ENCODE data around the gene PKMYT1. TPM values are rescaled to one million over a fixed set of nuclear protein-coding genes. Genes with fewer than 3 reads are reported as not detected.

The PKMYT1 gene
- total RNA-seq, 2 experiments from 2014 or later, result 0.47 to 0.60 TPM

GRCh38 chr16:2971134-2971984, 8.9 kb downstream of the PKMYT1 start:
- no peak overlapping the region for H3K4me3 ChIP-seq (ENCODE audit: low read length)
- H3K9me3 ChIP-seq (ENCODE audit: control insufficient read depth in 1 of 2, insufficient read depth in 1 of 2, low read length in 2 of 2), result peaks cover 0 to 15% of the 10 kb centered on the region in 2 experiments
- DNase-seq (no peak), ATAC-seq (ENCODE audit: poor library complexity) (no peak)
- H3K27ac ChIP-seq (ENCODE audit: low read depth in 1 of 2, low read length in 2 of 2), result no peak overlapping the region
- Mint-ChIP-seq H3K27ac (no peak overlapping the region), H3K4me3 (peak overlapping the region; percentile 67), H3K27me3 (peaks cover 22% of the 10 kb centered on the region), H3K36me3 (ENCODE audit: low read depth) (no peaks in the 10 kb centered on the region), H3K4me1 (ENCODE audit: low read depth) (peaks cover 19% of the 10 kb centered on the region), H3K9me3 (no peaks in the 10 kb centered on the region)
- H3K27me3 ChIP-seq (ENCODE audit: control insufficient read depth in 1 of 2, insufficient read depth in 2 of 2, low read length in 2 of 2), result peaks cover 15 to 25% of the 10 kb centered on the region in 2 experiments
- H3K4me1 ChIP-seq (ENCODE audit: insufficient read depth, low read length), result peaks cover 39% of the 10 kb centered on the region
- TF ChIP-seq, protein P1, sequence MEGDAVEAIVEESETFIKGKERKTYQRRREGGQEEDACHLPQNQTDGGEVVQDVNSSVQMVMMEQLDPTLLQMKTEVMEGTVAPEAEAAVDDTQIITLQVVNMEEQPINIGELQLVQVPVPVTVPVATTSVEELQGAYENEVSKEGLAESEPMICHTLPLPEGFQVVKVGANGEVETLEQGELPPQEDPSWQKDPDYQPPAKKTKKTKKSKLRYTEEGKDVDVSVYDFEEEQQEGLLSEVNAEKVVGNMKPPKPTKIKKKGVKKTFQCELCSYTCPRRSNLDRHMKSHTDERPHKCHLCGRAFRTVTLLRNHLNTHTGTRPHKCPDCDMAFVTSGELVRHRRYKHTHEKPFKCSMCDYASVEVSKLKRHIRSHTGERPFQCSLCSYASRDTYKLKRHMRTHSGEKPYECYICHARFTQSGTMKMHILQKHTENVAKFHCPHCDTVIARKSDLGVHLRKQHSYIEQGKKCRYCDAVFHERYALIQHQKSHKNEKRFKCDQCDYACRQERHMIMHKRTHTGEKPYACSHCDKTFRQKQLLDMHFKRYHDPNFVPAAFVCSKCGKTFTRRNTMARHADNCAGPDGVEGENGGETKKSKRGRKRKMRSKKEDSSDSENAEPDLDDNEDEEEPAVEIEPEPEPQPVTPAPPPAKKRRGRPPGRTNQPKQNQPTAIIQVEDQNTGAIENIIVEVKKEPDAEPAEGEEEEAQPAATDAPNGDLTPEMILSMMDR (IDR thresholded peaks at IDR 0.05), result no peak
- ChIA-PET POLR2A (interaction anchor here (5.0 kb wide), 1 partner anchor 9 kb away, joined by 22 read pairs; the partner anchor contains the start of gene PKMYT1), CTCF (no interaction called here)
- intact Hi-C loops (cut with DNase I, micrococcal nuclease), result no loop called here
- H3K36me3 ChIP-seq (ENCODE audit: insufficient read depth, low read length), result no peaks in the 10 kb centered on the region

- POLR2A ChIA-PET, result interaction anchor here (5.0 kb wide), 1 partner anchor 10 kb away, joined by 22 read pairs; the partner anchor contains the start of gene PKMYT1
Measured at GRCh38 chr16:2970563-2970962, 9.7 kb downstream of the PKMYT1 start.

More at GRCh38 chr16:2970563-2970962, 9.7 kb downstream of the PKMYT1 start:
- no peaks in the 10 kb centered on the region for H3K9me3 Mint-ChIP-seq
- H3K4me1 Mint-ChIP-seq (ENCODE audit: low read depth), result peaks cover 19% of the 10 kb centered on the region
- Histone ChIP-seq H3K4me1 (ENCODE audit: insufficient read depth, low read length) (peaks cover 47% of the 10 kb centered on the region), H3K27me3 (ENCODE audit: control insufficient read depth in 1 of 2, insufficient read depth in 2 of 2, low read length in 2 of 2) (peaks cover 23 to 33% of the 10 kb centered on the region in 2 experiments), H3K27ac (ENCODE audit: low read depth in 1 of 2, low read length in 2 of 2) (no peak overlapping the region), H3K4me3 (ENCODE audit: low read length) (peak overlapping the region; percentile 56), H3K36me3 (ENCODE audit: insufficient read depth, low read length) (no peaks in the 10 kb centered on the region), H3K9me3 (ENCODE audit: control insufficient read depth in 1 of 2, insufficient read depth in 1 of 2, low read length in 2 of 2) (peaks cover 0 to 22% of the 10 kb centered on the region in 2 experiments)
- no peak for ATAC-seq (ENCODE audit: poor library complexity)
- no peak overlapping the region for H3K27ac Mint-ChIP-seq
- TF ChIP-seq, protein P1 (IDR thresholded peaks at IDR 0.05), result no peak
- intact Hi-C loops (cut with DNase I, micrococcal nuclease), result no loop called here
- H3K27me3 Mint-ChIP-seq, result peaks cover 28% of the 10 kb centered on the region
- DNase-seq, result no peak
- peak overlapping the region; percentile 67 for H3K4me3 Mint-ChIP-seq
- no peaks in the 10 kb centered on the region for H3K36me3 Mint-ChIP-seq (ENCODE audit: low read depth)
- CTCF ChIA-PET, result interaction anchor here (1.0 to 1.3 kb wide), 3 partner anchors 11 to 61 kb away, joined by 3 to 4 read pairs (median 3); no protein-coding TSS in a partner anchor
